HEK293T (cell line): ENCODE measurements around the gene NLRP4.

Experiments
- CTCF ChIA-PET: fragments of 350-600 bp; formaldehyde crosslinking; extraction: SDS; loops from one replicate; lab custom pipeline; 2021; ENCODE audit warnings: antibody characterized with exemption, inconsistent platforms; lab: Yijun Ruan, JAX
- POLR2A ChIA-PET: fragments of 350-600 bp; formaldehyde crosslinking; extraction: SDS; loops from one replicate; lab custom pipeline; 2020; ENCODE audit warnings: antibody characterized with exemption, inconsistent platforms; lab: Yijun Ruan, JAX
- DNase-seq: peaks from one replicate; pipeline ENCODE4 v3.0.0; 2012; ENCODE audit warnings: mixed read lengths; ENCODE audit errors: extremely low spot score
- ARNT ChIP-seq: fragments of 450-650 bp; IDR thresholded peaks from 2 replicates; pipeline ENCODE4 v1.6.1; 2017; ENCODE audit warnings: mild to moderate bottlenecking
- BHLHE40 ChIP-seq: fragments of 450-650 bp; IDR thresholded peaks from 2 replicates; pipeline ENCODE4 v1.6.1; 2016; ENCODE audit warnings: mild to moderate bottlenecking, moderate library complexity, borderline replicate concordance
- CTBP1 ChIP-seq: fragments of 450-650 bp; IDR thresholded peaks from 2 replicates; pipeline ENCODE4 v1.6.1; 2016; ENCODE audit warnings: borderline replicate concordance
- ELF4 ChIP-seq: fragments of 450-650 bp; IDR thresholded peaks from 2 replicates; pipeline ENCODE4 v1.6.1; 2017; ENCODE audit warnings: antibody characterized with exemption
- FOXA1 ChIP-seq: fragments of 450-650 bp; IDR thresholded peaks from 2 replicates; pipeline ENCODE4 v1.6.1; 2016; ENCODE audit warnings: mild to moderate bottlenecking
- FOXK2 ChIP-seq: fragments of 450-650 bp; IDR thresholded peaks from 2 replicates; pipeline ENCODE4 v1.6.1; 2016; ENCODE audit warnings: mild to moderate bottlenecking
- FOXM1 ChIP-seq: fragments of 450-650 bp; IDR thresholded peaks from 2 replicates; pipeline ENCODE4 v1.6.1; 2017; ENCODE audit warnings: mild to moderate bottlenecking, borderline replicate concordance
- HDGF ChIP-seq: fragments of 450-650 bp; IDR thresholded peaks from 2 replicates; pipeline ENCODE4 v1.6.1; 2017; ENCODE audit warnings: antibody characterized with exemption, borderline replicate concordance
- L3MBTL2 ChIP-seq: fragments of 450-650 bp; conservative IDR thresholded peaks from 2 replicates; pipeline ENCODE4 v1.6.1; 2016; ENCODE audit warnings: mild to moderate bottlenecking
- LEF1 ChIP-seq: fragments of 450-650 bp; IDR thresholded peaks from 2 replicates; pipeline ENCODE4 v1.6.1; 2017; ENCODE audit warnings: mild to moderate bottlenecking, borderline replicate concordance
- NFRKB ChIP-seq: fragments of 450-650 bp; IDR thresholded peaks from 2 replicates; pipeline ENCODE4 v1.6.1; 2016; ENCODE audit warnings: mild to moderate bottlenecking, moderate library complexity
- SP1 ChIP-seq: fragments of 450-650 bp; IDR thresholded peaks from 2 replicates; pipeline ENCODE4 v1.6.1; 2017
- SUZ12 ChIP-seq: fragments of 450-650 bp; IDR thresholded peaks from 2 replicates; pipeline ENCODE4 v1.6.1; 2016; ENCODE audit warnings: mild to moderate bottlenecking
- TARDBP ChIP-seq: fragments of 450-650 bp; IDR thresholded peaks from 2 replicates; pipeline ENCODE4 v1.6.1; 2016
- ZNF384 ChIP-seq: fragments of 450-650 bp; IDR thresholded peaks from 2 replicates; pipeline ENCODE4 v1.6.1; 2016
- TF ChIP-seq, protein P1 (sequence below): fragments of 450-650 bp; IDR thresholded peaks from 2 replicates; pipeline ENCODE4 v1.6.1; 2016

NLRP4 gene

DNA sequence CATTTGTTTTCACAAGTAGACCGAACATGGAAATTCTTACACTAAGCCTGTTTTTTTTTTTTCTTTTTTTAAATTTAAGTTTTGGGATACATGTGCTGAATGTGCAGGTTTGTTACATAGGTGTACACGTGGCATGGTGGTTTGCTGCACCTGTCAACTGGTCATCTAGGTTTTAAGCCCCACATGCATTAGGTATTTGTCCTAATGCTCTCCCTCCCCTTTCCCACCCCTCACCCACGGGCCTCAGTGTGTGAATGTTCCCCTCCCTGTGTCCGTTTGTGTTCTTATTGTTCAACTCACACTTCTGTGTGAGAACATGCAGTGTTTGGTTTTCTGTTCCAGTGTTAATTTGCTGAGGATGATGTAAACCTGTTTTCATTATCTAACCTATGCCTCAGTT lies 2.6 kb downstream of the NLRP4 start:
- CTCF ChIA-PET = no interaction called here
- DNase-seq = no peak
- TF ChIP-seq FOXK2 = no peak
- no peak for TF ChIP-seq TARDBP
- no peak for TF ChIP-seq L3MBTL2
- TF ChIP-seq ELF4 = no peak
- TF ChIP-seq, protein P1, sequence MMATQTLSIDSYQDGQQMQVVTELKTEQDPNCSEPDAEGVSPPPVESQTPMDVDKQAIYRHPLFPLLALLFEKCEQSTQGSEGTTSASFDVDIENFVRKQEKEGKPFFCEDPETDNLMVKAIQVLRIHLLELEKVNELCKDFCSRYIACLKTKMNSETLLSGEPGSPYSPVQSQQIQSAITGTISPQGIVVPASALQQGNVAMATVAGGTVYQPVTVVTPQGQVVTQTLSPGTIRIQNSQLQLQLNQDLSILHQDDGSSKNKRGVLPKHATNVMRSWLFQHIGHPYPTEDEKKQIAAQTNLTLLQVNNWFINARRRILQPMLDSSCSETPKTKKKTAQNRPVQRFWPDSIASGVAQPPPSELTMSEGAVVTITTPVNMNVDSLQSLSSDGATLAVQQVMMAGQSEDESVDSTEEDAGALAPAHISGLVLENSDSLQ = no peak
- TF ChIP-seq ARNT = no peak
- TF ChIP-seq LEF1 = no peak
- TF ChIP-seq BHLHE40 = no peak
- no peak for TF ChIP-seq SUZ12
- no peak for TF ChIP-seq FOXM1
- no peak for TF ChIP-seq NFRKB
- TF ChIP-seq CTBP1 = no peak
- TF ChIP-seq HDGF = no peak
- no peak for TF ChIP-seq ZNF384
- no peak for TF ChIP-seq SP1
- no peak for TF ChIP-seq FOXA1
- POLR2A ChIA-PET = no interaction called here

DNA sequence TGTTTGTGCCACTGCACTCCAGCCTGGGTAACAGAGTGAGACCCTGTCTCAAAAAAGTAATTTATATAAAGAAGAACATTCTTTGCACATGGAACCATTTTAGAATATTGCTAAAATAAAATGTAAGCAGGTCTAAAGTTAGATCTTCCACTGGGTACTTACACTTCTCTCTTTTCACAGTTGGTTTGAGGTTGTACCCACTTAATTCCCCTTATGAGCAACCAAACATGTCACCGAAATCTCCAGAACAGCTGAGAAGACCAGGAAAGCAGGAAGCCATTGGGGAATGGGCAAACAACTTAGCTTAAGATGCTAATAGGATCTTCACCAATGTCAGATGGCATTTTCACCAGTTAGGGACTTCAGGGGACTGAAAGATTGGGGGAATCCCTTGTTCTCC lies 18.8 kb downstream of the NLRP4 start:
- CTCF ChIA-PET = no interaction called here
- TF ChIP-seq ZNF384 = no peak
- TF ChIP-seq BHLHE40 = no peak
- no peak for TF ChIP-seq L3MBTL2
- no peak for TF ChIP-seq FOXK2
- no peak for TF ChIP-seq ARNT
- TF ChIP-seq TARDBP = no peak
- TF ChIP-seq HDGF = no peak
- TF ChIP-seq FOXM1 = no peak
- TF ChIP-seq SUZ12 = no peak
- TF ChIP-seq NFRKB = no peak
- no peak for TF ChIP-seq SP1
- TF ChIP-seq, protein P1 = no peak
- TF ChIP-seq LEF1 = no peak
- TF ChIP-seq ELF4 = no peak
- no peak for TF ChIP-seq FOXA1
- TF ChIP-seq CTBP1 = no peak
- DNase-seq = no peak
- POLR2A ChIA-PET = no interaction called here

- CTCF ChIA-PET = no interaction called here
Observed at GRCh38 chr19:55857149-55857548, 20.8 kb downstream of the NLRP4 start.

GRCh38 chr19:55857974-55858373 lies 21.6 kb downstream of the NLRP4 start:
- no peak for TF ChIP-seq FOXA1
- TF ChIP-seq HDGF = no peak
- no peak for TF ChIP-seq ARNT
- TF ChIP-seq SUZ12 = no peak
- no peak for TF ChIP-seq ZNF384
- TF ChIP-seq FOXK2 = no peak
- TF ChIP-seq, protein P1 = no peak
- TF ChIP-seq LEF1 = no peak
- TF ChIP-seq NFRKB = no peak
- no peak for TF ChIP-seq ELF4
- no peak for TF ChIP-seq SP1
- no peak for DNase-seq
- ChIA-PET CTCF (no interaction called here), POLR2A (no interaction called here)

More at GRCh38 chr19:55857149-55857548, 20.8 kb downstream of the NLRP4 start:
- POLR2A ChIA-PET = no interaction called here
- no peak for DNase-seq
- TF ChIP-seq CTBP1 (no peak), ZNF384 (no peak), L3MBTL2 (no peak), SUZ12 (no peak)
- TF ChIP-seq, protein P1 = no peak

GRCh38 chr19:55858401-55858800 lies 22.1 kb downstream of the NLRP4 start:
- CTCF ChIA-PET = no interaction called here
- POLR2A ChIA-PET = no interaction called here
- no peak for DNase-seq
- no peak for TF ChIP-seq LEF1
- TF ChIP-seq HDGF = no peak
- no peak for TF ChIP-seq SP1
- no peak for TF ChIP-seq FOXM1
- no peak for TF ChIP-seq ELF4
- no peak for TF ChIP-seq ARNT

DNA sequence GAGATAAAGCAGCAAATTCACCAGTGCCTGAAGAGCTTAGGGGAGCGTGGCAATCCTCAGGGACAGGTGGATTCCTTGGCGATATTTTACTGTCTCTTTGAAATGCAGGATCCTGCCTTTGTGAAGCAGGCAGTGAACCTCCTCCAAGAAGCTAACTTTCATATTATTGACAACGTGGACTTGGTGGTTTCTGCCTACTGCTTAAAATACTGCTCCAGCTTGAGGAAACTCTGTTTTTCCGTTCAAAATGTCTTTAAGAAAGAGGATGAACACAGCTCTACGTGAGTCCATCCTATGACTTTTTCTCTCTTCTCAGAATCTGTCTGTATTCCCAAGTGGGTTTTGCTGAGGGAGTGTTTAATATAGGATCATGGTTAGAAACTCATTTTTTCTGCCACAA lies 22.6 kb downstream of the NLRP4 start:
- ChIA-PET POLR2A (no interaction called here), CTCF (no interaction called here)
- TF ChIP-seq FOXK2 = no peak
- no peak for TF ChIP-seq ARNT
- TF ChIP-seq L3MBTL2 = no peak
- no peak for TF ChIP-seq FOXA1
- TF ChIP-seq, protein P1 = no peak
- no peak for TF ChIP-seq LEF1
- no peak for TF ChIP-seq ZNF384
- TF ChIP-seq SP1 = no peak
- no peak for TF ChIP-seq FOXM1
- TF ChIP-seq NFRKB = no peak
- no peak for TF ChIP-seq TARDBP
- no peak for DNase-seq
